Activated B cell treated with CpG ODN at 0.5 μM for 24 hours (primary cell): ENCODE measurements around the gene R3HDM4. TPM values are rescaled to one million over a fixed set of nuclear protein-coding genes. Genes with fewer than 3 reads are reported as not detected.

ENCODE experiments used
- ATAC-seq: fragments of 200-7000 bp; cut with Tn5 transposase; one replicate; pipeline ENCODE4 v1.10.0; 2021; ENCODE audit warnings: low read depth, mild to moderate bottlenecking, moderate library complexity
- CTCF ChIA-PET: fragments of 350-600 bp; sonication (Branson Sonifier 250); formaldehyde crosslinking; loops from one replicate; lab custom pipeline; 2021; ENCODE audit warnings: antibody characterized with exemption; lab: Charles Lee
- POLR2A ChIA-PET: fragments of 350-600 bp; sonication (Branson Sonifier 250); formaldehyde crosslinking; loops from one replicate; lab custom pipeline; 2021; ENCODE audit warnings: antibody characterized with exemption; lab: Charles Lee
- DNase-seq: peaks from one replicate; pipeline ENCODE4 v3.0.0; 2022
- H3K27ac Mint-ChIP-seq: one replicate; pipeline ENCODE4 v1.8.0; 2020; ENCODE audit warnings: mixed read lengths
- H3K27me3 Mint-ChIP-seq: one replicate; pipeline ENCODE4 v1.8.0; 2021; ENCODE audit warnings: mixed read lengths
- H3K36me3 Mint-ChIP-seq: one replicate; pipeline ENCODE4 v1.8.0; 2021; ENCODE audit warnings: low read depth, mixed read lengths
- H3K4me1 Mint-ChIP-seq: one replicate; pipeline ENCODE4 v1.8.0; 2021; ENCODE audit warnings: mixed read lengths
- H3K4me3 Mint-ChIP-seq: one replicate; pipeline ENCODE4 v1.8.0; 2020; ENCODE audit warnings: mild to moderate bottlenecking, mixed read lengths
- H3K9me3 Mint-ChIP-seq: one replicate; pipeline ENCODE4 v1.8.0; 2020; ENCODE audit warnings: mixed read lengths
- intact Hi-C: fragments of 100-400 bp; cut with micrococcal nuclease; formaldehyde crosslinking; loops from one replicate; pipeline ENCODE4 v1.15.1; 2024
- total RNA-seq: library from RNA; stranded (reverse); gene quantifications from 2 replicates; pipeline ENCODE4 v1.2.3, GENCODE V29; 2022
- TF ChIP-seq, protein P1 (sequence below): fragments of 200-600 bp; IDR thresholded peaks from one replicate; pipeline ENCODE4 v1.8.0; 2022; ENCODE audit warnings: antibody characterized with exemption, mild to moderate bottlenecking

R3HDM4 gene
- total RNA-seq, 1 donor from 2014 or later: 189 TPM

DNA sequence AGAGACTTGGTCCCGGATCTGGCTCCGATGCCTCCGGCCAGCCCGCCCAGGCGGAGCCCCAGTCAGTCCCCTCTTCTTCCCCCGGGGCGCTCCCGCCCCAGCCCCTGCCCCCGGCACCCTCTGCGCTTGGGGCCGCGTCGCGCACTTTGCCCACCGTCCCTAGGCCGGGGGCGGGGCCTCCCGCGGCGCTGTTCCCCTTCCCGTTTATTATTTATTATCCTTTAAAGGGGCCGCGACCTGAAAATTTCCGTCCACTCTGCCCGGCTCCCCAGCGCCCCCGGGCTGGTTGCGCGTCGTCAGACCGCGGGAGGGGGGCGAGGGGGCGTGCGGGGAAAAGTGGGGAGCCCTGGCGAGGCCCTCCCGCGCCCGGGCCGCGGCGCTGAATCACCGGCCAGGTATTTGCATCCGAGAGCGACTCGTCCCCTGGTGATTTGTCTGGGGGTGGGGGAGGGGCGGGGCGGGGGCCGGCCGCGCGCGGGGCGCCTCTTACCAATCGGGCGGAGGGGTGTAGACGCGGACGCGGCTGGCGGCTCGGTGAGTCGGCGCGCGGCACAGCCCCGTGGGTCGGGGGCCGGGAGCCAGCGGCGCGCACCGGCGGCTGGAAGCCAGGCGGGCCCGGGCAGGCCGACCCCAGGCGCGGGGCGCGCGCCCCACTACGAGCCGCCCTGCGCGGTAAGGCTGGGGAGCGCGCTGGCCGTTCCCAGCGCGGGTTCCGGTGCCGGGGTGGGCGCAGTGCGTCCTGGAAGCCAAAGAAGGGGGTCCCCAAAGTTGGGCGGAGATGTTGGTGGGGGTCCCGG lies 12.7 kb upstream of the R3HDM4 start, which contains the start of gene ARID3A:
Gene ARID3A, plus strand, starts transcription at position 510 of the 797 bp plus-strand sequence. CDS start 3,494 bp downstream, outside the sequence.
- peak; percentile 84 for DNase-seq
- POLR2A ChIA-PET: interaction anchor here (0.8 to 4.3 kb wide), 5 partner anchors 19 to 343 kb away, joined by 3 to 67 read pairs (median 3); partner anchors contain the start of gene WDR18
- peak; percentile 66 for ATAC-seq
- H3K4me1 Mint-ChIP-seq: peaks cover 22% of the 10 kb centered on the region
- CTCF ChIA-PET: interaction anchor here (3.5 to 4.2 kb wide), 2 partner anchors 56 to 58 kb away, joined by 32 to 37 read pairs; partner anchors contain the start of gene WDR18
- peak within 1 kb of the TSS; percentile 82 for H3K27ac Mint-ChIP-seq
- H3K27me3 Mint-ChIP-seq: no peaks in the 10 kb centered on the region
- H3K4me3 Mint-ChIP-seq: peak within 1 kb of the TSS; percentile 86
- H3K9me3 Mint-ChIP-seq: no peaks in the 10 kb centered on the region
- peaks cover 6% of the 10 kb centered on the region for H3K36me3 Mint-ChIP-seq
- intact Hi-C loops: loop anchor here (1.0 to 10.0 kb wide), 6 partner anchors 16 to 179 kb away; partner anchors contain the start of genes GPX4, RNU6-2, TMEM259 and WDR18
- TF ChIP-seq, protein P1, sequence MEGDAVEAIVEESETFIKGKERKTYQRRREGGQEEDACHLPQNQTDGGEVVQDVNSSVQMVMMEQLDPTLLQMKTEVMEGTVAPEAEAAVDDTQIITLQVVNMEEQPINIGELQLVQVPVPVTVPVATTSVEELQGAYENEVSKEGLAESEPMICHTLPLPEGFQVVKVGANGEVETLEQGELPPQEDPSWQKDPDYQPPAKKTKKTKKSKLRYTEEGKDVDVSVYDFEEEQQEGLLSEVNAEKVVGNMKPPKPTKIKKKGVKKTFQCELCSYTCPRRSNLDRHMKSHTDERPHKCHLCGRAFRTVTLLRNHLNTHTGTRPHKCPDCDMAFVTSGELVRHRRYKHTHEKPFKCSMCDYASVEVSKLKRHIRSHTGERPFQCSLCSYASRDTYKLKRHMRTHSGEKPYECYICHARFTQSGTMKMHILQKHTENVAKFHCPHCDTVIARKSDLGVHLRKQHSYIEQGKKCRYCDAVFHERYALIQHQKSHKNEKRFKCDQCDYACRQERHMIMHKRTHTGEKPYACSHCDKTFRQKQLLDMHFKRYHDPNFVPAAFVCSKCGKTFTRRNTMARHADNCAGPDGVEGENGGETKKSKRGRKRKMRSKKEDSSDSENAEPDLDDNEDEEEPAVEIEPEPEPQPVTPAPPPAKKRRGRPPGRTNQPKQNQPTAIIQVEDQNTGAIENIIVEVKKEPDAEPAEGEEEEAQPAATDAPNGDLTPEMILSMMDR: no peak

DNA sequence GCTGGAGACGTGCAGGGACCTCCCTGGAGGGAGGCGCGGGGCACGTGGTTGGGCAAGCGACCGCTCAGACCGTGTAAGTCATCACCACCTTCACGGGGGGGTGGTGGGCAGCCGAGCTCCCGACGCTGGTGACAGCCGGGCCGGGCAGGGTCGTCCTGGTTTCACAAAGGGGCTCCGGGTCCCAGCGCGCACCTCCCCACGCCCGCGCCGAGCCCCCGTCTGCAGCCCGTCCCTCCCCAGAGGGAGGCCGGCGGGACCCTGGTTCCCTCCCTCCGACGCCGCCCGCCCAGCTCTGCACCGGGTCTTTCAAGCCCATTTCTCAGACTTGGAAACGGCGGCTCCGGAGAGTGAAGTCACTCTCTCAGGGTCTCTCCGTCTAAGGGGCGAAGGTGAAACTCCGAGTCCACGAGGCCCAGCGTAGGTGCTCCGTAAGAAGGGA lies 12.1 kb upstream of the R3HDM4 start:
- Mint-ChIP-seq H3K36me3 (peaks cover 6% of the 10 kb centered on the region), H3K4me1 (peaks cover 24% of the 10 kb centered on the region), H3K9me3 (no peaks in the 10 kb centered on the region), H3K4me3 (peak overlapping the region; percentile 84), H3K27me3 (no peaks in the 10 kb centered on the region), H3K27ac (peak overlapping the region; percentile 82)
- ChIA-PET CTCF (interaction anchor here (3.2 to 4.2 kb wide), 3 partner anchors 57 to 62 kb away, joined by 15 to 37 read pairs (median 32); partner anchors contain the start of gene WDR18), POLR2A (interaction anchor here (0.5 to 4.3 kb wide), 11 partner anchors 12 to 344 kb away, joined by 3 to 67 read pairs (median 3); partner anchors contain the start of genes RNU6-2 and WDR18)
- intact Hi-C loops: loop anchor here (1.0 to 10.0 kb wide), 5 partner anchors 16 to 180 kb away; partner anchors contain the start of genes GPX4, RNU6-2, TMEM259 and WDR18
- peak; percentile 46 for ATAC-seq
- TF ChIP-seq, protein P1: no peak
- no peak for DNase-seq

DNA sequence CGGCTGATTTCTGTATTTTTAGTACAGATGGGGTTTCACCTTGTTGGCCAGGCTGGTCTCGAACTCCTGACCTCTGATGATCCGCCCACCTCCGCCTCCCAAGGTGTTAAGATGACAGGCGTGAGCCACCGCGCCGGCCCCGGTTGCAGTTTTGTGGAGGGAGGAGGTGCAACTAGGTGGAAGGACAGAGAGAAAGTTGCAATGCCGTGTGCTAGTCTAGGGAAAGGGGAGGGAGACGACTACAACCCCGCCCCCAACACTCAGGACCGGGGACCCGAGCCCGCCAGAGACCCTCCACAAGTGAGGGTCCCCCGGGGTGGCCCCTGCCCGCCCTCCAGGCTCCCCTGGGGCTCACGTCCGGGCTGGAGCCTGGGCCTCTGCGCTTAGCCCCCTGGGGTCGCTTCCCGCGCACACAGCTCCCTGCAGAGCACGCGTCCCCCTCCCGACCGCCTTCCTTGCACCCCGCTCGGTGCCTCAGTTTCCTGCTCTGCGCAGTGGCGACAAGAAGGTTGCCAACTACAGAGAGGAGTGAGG lies 11.6 kb upstream of the R3HDM4 start:
- POLR2A ChIA-PET: interaction anchor here (0.5 to 4.3 kb wide), 12 partner anchors 13 to 344 kb away, joined by 3 to 67 read pairs (median 3); partner anchors contain the start of genes RNU6-2 and WDR18
- Mint-ChIP-seq H3K27me3 (no peaks in the 10 kb centered on the region), H3K4me1 (peaks cover 24% of the 10 kb centered on the region), H3K36me3 (peaks cover 3% of the 10 kb centered on the region), H3K9me3 (no peaks in the 10 kb centered on the region), H3K4me3 (peak overlapping the region; percentile 84), H3K27ac (peak overlapping the region; percentile 59)
- intact Hi-C loops: loop anchor here (1.0 to 10.0 kb wide), 7 partner anchors 17 to 268 kb away; partner anchors contain the start of genes GPX4, RNF126, RNU6-2 and TMEM259
- no peak for DNase-seq
- CTCF ChIA-PET: interaction anchor here (3.2 to 4.2 kb wide), 3 partner anchors 57 to 61 kb away, joined by 15 to 37 read pairs (median 32); partner anchors contain the start of gene WDR18
- no peak for ATAC-seq
- TF ChIP-seq, protein P1: no peak

DNA sequence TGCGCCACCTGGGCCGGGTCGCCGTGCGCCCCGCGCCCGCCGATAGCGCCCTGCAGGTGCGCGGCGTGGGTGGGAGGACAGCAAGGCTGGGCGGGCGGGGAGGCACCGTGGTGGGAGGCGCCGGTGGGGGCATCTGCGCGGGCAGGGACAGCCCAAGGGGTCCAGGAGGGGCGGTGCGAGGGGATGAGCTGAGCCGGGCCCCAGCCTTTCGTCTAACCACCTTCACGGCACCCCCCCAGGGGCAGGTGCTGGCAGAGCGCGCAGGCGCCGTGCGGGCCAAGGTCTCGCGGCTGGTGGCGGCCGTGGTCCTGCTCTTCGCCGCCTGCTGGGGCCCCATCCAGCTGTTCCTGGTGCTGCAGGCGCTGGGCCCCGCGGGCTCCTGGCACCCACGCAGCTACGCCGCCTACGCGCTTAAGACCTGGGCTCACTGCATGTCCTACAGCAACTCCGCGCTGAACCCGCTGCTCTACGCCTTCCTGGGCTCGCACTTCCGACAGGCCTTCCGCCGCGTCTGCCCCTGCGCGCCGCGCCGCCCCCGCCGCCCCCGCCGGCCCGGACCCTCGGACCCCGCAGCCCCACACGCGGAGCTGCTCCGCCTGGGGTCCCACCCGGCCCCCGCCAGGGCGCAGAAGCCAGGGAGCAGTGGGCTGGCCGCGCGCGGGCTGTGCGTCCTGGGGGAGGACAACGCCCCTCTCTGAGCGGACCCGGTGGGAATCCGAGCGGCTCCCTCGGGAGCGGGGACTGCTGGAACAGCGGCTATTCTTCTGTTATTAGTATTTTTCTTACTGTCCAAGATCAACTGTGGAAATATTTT lies 7.2 kb upstream of the R3HDM4 start:
- peaks cover 34% of the 10 kb centered on the region for H3K4me1 Mint-ChIP-seq
- intact Hi-C loops: loop anchor here (5.0 to 10.0 kb wide), 3 partner anchors 185 to 272 kb away; partner anchors contain the start of genes GPX4 and RNF126
- H3K27me3 Mint-ChIP-seq: no peaks in the 10 kb centered on the region
- ATAC-seq (peak; percentile 38), DNase-seq (peak; percentile 70)
- ChIA-PET POLR2A (interaction anchor here (0.5 to 3.3 kb wide), 13 partner anchors 11 to 349 kb away, joined by 3 to 20 read pairs (median 4); partner anchors contain the start of genes CIRBP, MED16, RNU6-9 and WDR18), CTCF (interaction anchor here (0.8 to 3.6 kb wide), 9 partner anchors 12 to 151 kb away, joined by 3 to 25 read pairs (median 5); partner anchors contain the start of genes GRIN3B, MED16, RNU6-9 and WDR18)
- no peaks in the 10 kb centered on the region for H3K9me3 Mint-ChIP-seq
- no peak overlapping the region for H3K27ac Mint-ChIP-seq
- peak overlapping the region; percentile 72 for H3K4me3 Mint-ChIP-seq
- TF ChIP-seq, protein P1: no peak
- no peaks in the 10 kb centered on the region for H3K36me3 Mint-ChIP-seq
